Ishikawa (cell line): ENCODE results near the gene TWNK.

Source experiments
- CEBPB ChIP-seq: IDR thresholded peaks from 2 replicates; pipeline ENCODE4 v1.6.1; 2012
- CREB1 ChIP-seq: IDR thresholded peaks from 2 replicates; pipeline ENCODE4 v1.6.1; 2012; ENCODE audit warnings: low read depth
- EGR1 ChIP-seq: IDR thresholded peaks from 2 replicates; pipeline ENCODE4 v1.6.1; 2012
- EP300 ChIP-seq: IDR thresholded peaks from 2 replicates; pipeline ENCODE4 v1.6.1; 2012; ENCODE audit warnings: borderline replicate concordance
- FOXM1 ChIP-seq: IDR thresholded peaks from 2 replicates; pipeline ENCODE4 v1.6.1; 2012; ENCODE audit warnings: low read depth, borderline replicate concordance
- MAX ChIP-seq: IDR thresholded peaks from 2 replicates; pipeline ENCODE4 v1.6.1; 2012
- NFIC ChIP-seq: IDR thresholded peaks from 2 replicates; pipeline ENCODE4 v1.6.1; 2012
- RAD21 ChIP-seq: IDR thresholded peaks from 2 replicates; pipeline ENCODE4 v1.6.1; 2012; ENCODE audit warnings: low read depth
- REST ChIP-seq: IDR thresholded peaks from 2 replicates; pipeline ENCODE4 v1.6.1; 2012; ENCODE audit warnings: low read depth, mild to moderate bottlenecking
- TAF1 ChIP-seq: IDR thresholded peaks from 2 replicates; pipeline ENCODE4 v1.6.1; 2012; ENCODE audit warnings: low read depth, mild to moderate bottlenecking
- TCF12 ChIP-seq: IDR thresholded peaks from 2 replicates; pipeline ENCODE4 v1.6.1; 2012; ENCODE audit warnings: low read depth
- TEAD4 ChIP-seq: IDR thresholded peaks from 2 replicates; pipeline ENCODE4 v1.6.1; 2012
- YY1 ChIP-seq: IDR thresholded peaks from 2 replicates; pipeline ENCODE4 v1.6.1; 2012; ENCODE audit warnings: low read depth

GRCh38 chr10:100970076-100970913 is 17.0 kb upstream of the TWNK start:
- no peak for TF ChIP-seq CREB1
- TF ChIP-seq CEBPB: no peak
- TF ChIP-seq YY1: 0 out of 2 replicates have a peak, but pooled peaks have one; percentile 13
- TF ChIP-seq EP300: no peak
- TF ChIP-seq REST: no peak
- no peak for TF ChIP-seq RAD21
- TF ChIP-seq MAX: 0 out of 2 replicates have a peak, but pooled peaks have one; percentile 1
- TF ChIP-seq EGR1: no peak
- no peak for TF ChIP-seq TCF12
- no peak for TF ChIP-seq TAF1
- no peak for TF ChIP-seq FOXM1
- TF ChIP-seq TEAD4: no peak
- no peak for TF ChIP-seq NFIC
